HG02642 (cell line): ENCODE data around the gene TBC1D32.
A peak's percentile ranks its signal among the peaks of the same experiment; 100 is the strongest.
"Not testable (repeated sequence)": the region's sequence is repeated elsewhere in the genome, so short reads cannot be mapped to it uniquely, and the experiment has no call there.

Source experiments
- ATAC-seq: cut with Tn5 transposase; IDR thresholded peaks from one replicate; pipeline ENCODE4 v1.9.1; 2021; ENCODE audit warnings: mild to moderate bottlenecking; ENCODE audit not compliant: unreplicated experiment, poor library complexity

Gene TBC1D32

GRCh38 chr6:121157906-121158305 lies 176.4 kb downstream of the TBC1D32 start:
- no peak for ATAC-seq

GRCh38 chr6:121143476-121143875 lies 190.8 kb downstream of the TBC1D32 start:
- no peak for ATAC-seq

- no peak for ATAC-seq
Observed at GRCh38 chr6:121142093-121142492, 192.2 kb downstream of the TBC1D32 start.

- ATAC-seq = no peak
Observed at GRCh38 chr6:121135425-121135824, 198.9 kb downstream of the TBC1D32 start.

GRCh38 chr6:121134922-121135321 lies 199.4 kb downstream of the TBC1D32 start:
- ATAC-seq = no peak

- no peak for ATAC-seq
Observed at GRCh38 chr6:121124600-121124999, 209.7 kb downstream of the TBC1D32 start.

- no peak for ATAC-seq
Observed at GRCh38 chr6:121112356-121112755, 221.9 kb downstream of the TBC1D32 start.

- no peak for ATAC-seq
Observed at GRCh38 chr6:121110733-121111132, 223.5 kb downstream of the TBC1D32 start.

- ATAC-seq = no peak
Observed at GRCh38 chr6:121106962-121107361, 227.3 kb downstream of the TBC1D32 start.

GRCh38 chr6:121105461-121105860 lies 228.8 kb downstream of the TBC1D32 start:
- ATAC-seq = no peak

GRCh38 chr6:121093928-121094327 lies 240.4 kb downstream of the TBC1D32 start:
- no peak for ATAC-seq

- no peak for ATAC-seq
Observed at GRCh38 chr6:121090492-121090891, 243.8 kb downstream of the TBC1D32 start.

- ATAC-seq = no peak
Observed at GRCh38 chr6:121086876-121087275, 247.4 kb downstream of the TBC1D32 start.

- ATAC-seq = no peak
Observed at GRCh38 chr6:121076119-121076518, 258.2 kb downstream of the TBC1D32 start.

GRCh38 chr6:121068749-121069148 lies 265.5 kb downstream of the TBC1D32 start:
- not testable (repeated sequence) for ATAC-seq

GRCh38 chr6:121067381-121067780 lies 266.9 kb downstream of the TBC1D32 start:
- ATAC-seq = no peak

GRCh38 chr6:121064345-121064744 lies 269.9 kb downstream of the TBC1D32 start:
- ATAC-seq = no peak

GRCh38 chr6:121055572-121056163 lies 278.6 kb downstream of the TBC1D32 start:
- peak; percentile 81 for ATAC-seq

GRCh38 chr6:121048593-121048992 lies 285.7 kb downstream of the TBC1D32 start:
- not testable (repeated sequence) for ATAC-seq

- ATAC-seq = not testable (repeated sequence)
Observed at GRCh38 chr6:121044905-121045304, 289.4 kb downstream of the TBC1D32 start.

- not testable (repeated sequence) for ATAC-seq
Observed at GRCh38 chr6:121043706-121044105, 290.6 kb downstream of the TBC1D32 start.

GRCh38 chr6:121043211-121043610 lies 291.1 kb downstream of the TBC1D32 start:
- not testable (repeated sequence) for ATAC-seq

GRCh38 chr6:121042766-121043165 lies 291.5 kb downstream of the TBC1D32 start:
- ATAC-seq = no peak
